Liver (tissue), 9 donors: ENCODE data around the gene TMEM45A. TPM values are rescaled to one million over a fixed set of nuclear protein-coding genes. Genes with fewer than 3 reads are reported as not detected.

Experiments
- DNase-seq: peaks from one replicate; pipeline ENCODE4 v3.0.0-alpha.2; 2017; ENCODE audit warnings: low spot score
- H3K27ac ChIP-seq, 2 donors: one replicate each; pipeline ENCODE4 v1.7.0; 2013; ENCODE audit warnings: inconsistent platforms in 2 of 2, low read length in 2 of 2, control low read depth in 1 of 2, low read depth in 1 of 2, mild to moderate bottlenecking in 1 of 2
- H3K27me3 ChIP-seq, 4 donors: one replicate each; pipeline versions ENCODE4 v1.6.1 to v1.7.0; 2013; ENCODE audit warnings: low read length in 3 of 4, inconsistent platforms in 1 of 4, mild to moderate bottlenecking in 1 of 4, moderate library complexity in 1 of 4; ENCODE audit not compliant: control insufficient read depth in 4 of 4, insufficient read depth in 4 of 4
- H3K36me3 ChIP-seq, 4 donors: one replicate each; pipeline versions ENCODE4 v1.6.1 to v1.7.0; 2013; ENCODE audit warnings: low read length in 3 of 4, mild to moderate bottlenecking in 3 of 4, low read depth in 1 of 4, moderate library complexity in 1 of 4; ENCODE audit not compliant: control insufficient read depth in 4 of 4, insufficient read depth in 3 of 4
- H3K4me1 ChIP-seq, 4 donors: one replicate each; pipeline versions ENCODE4 v1.6.1 to v1.7.0; 2013; ENCODE audit warnings: low read length in 3 of 4, mild to moderate bottlenecking in 3 of 4, moderate library complexity in 1 of 4; ENCODE audit not compliant: control insufficient read depth in 4 of 4, insufficient read depth in 4 of 4
- H3K4me3 ChIP-seq, 3 donors: one replicate each; pipeline versions ENCODE4 v1.6.1 to v1.7.0; 2013; ENCODE audit warnings: low read length in 3 of 3, control low read depth in 1 of 3, low read depth in 1 of 3, mild to moderate bottlenecking in 1 of 3
- H3K9ac ChIP-seq, 2 donors: one replicate each; pipeline ENCODE4 v1.7.0; 2013; ENCODE audit warnings: low read length in 2 of 2, mild to moderate bottlenecking in 2 of 2, moderate library complexity in 2 of 2, control low read depth in 1 of 2, low read depth in 1 of 2
- H3K9me3 ChIP-seq, 4 donors: one replicate each; pipeline versions ENCODE4 v1.6.1 to v1.7.0; 2013; ENCODE audit warnings: low read length in 3 of 4; ENCODE audit not compliant: control insufficient read depth in 4 of 4
- CTCF ChIP-seq: fragments of 150-350 bp; IDR thresholded peaks from 2 replicates; pipeline ENCODE4 v1.5.1; 2017; ENCODE audit warnings: improper control_type of control experiment, low read depth, low read length; ENCODE audit not compliant: missing input control
- EGR1 ChIP-seq, 2 donors: IDR thresholded peaks; 2 replicates each; pipeline ENCODE4 v1.6.1; 2016 to 2018; ENCODE audit warnings: antibody characterized with exemption in 2 of 2, low read depth in 2 of 2
- FOXA1 ChIP-seq: IDR thresholded peaks from 2 replicates; pipeline ENCODE4 v1.6.1; 2016; ENCODE audit warnings: antibody characterized with exemption
- FOXA2 ChIP-seq: IDR thresholded peaks from 2 replicates; pipeline ENCODE4 v1.6.1; 2016; ENCODE audit warnings: antibody characterized with exemption
- GABPA ChIP-seq, 2 donors: IDR thresholded peaks in 1 of 2; conservative IDR thresholded peaks in 1 of 2; 2 replicates each; pipeline ENCODE4 v1.6.1; 2016; ENCODE audit warnings: antibody characterized with exemption in 2 of 2, mild to moderate bottlenecking in 1 of 2, moderate library complexity in 1 of 2
- HNF4A ChIP-seq, 2 donors: conservative IDR thresholded peaks; 2 replicates each; pipeline ENCODE4 v1.6.1; 2016; ENCODE audit warnings: antibody characterized with exemption in 2 of 2, mild to moderate bottlenecking in 2 of 2
- HNF4G ChIP-seq: IDR thresholded peaks from 2 replicates; pipeline ENCODE4 v1.6.1; 2016; ENCODE audit warnings: antibody characterized with exemption
- JUND ChIP-seq, 2 donors: IDR thresholded peaks; 2 replicates each; pipeline ENCODE4 v1.6.1; 2016; ENCODE audit warnings: antibody characterized with exemption in 2 of 2
- MAX ChIP-seq: IDR thresholded peaks from 2 replicates; pipeline ENCODE4 v1.6.1; 2016; ENCODE audit warnings: antibody characterized with exemption
- NR2F2 ChIP-seq: IDR thresholded peaks from 2 replicates; pipeline ENCODE4 v1.6.1; 2016; ENCODE audit warnings: antibody characterized with exemption
- RAD21 ChIP-seq, 2 donors: IDR thresholded peaks; 2 replicates each; pipeline ENCODE4 v1.6.1; 2016; ENCODE audit warnings: antibody characterized with exemption in 2 of 2, mild to moderate bottlenecking in 2 of 2
- REST ChIP-seq: IDR thresholded peaks from 2 replicates; pipeline ENCODE4 v1.6.1; 2016; ENCODE audit warnings: antibody characterized with exemption, mild to moderate bottlenecking
- RXRA ChIP-seq, 2 donors: IDR thresholded peaks; 2 replicates each; pipeline ENCODE4 v1.6.1; 2017 to 2018; ENCODE audit warnings: antibody characterized with exemption in 2 of 2, mild to moderate bottlenecking in 1 of 2
- SP1 ChIP-seq: IDR thresholded peaks from 2 replicates; pipeline ENCODE4 v1.6.1; 2018; ENCODE audit warnings: antibody characterized with exemption, mild to moderate bottlenecking
- TAF1 ChIP-seq: conservative IDR thresholded peaks from 2 replicates; pipeline ENCODE4 v1.6.1; 2016; ENCODE audit warnings: antibody characterized with exemption, mild to moderate bottlenecking
- YY1 ChIP-seq: IDR thresholded peaks from 2 replicates; pipeline ENCODE4 v1.6.1; 2016; ENCODE audit warnings: antibody characterized with exemption, mild to moderate bottlenecking
- ZBTB33 ChIP-seq: IDR thresholded peaks from 2 replicates; pipeline ENCODE4 v1.6.1; 2016; ENCODE audit warnings: antibody characterized with exemption
- WGBS: extraction: QIAGEN DNeasy Blood & Tissue Kit; methylation state at CpG from one replicate; pipeline ENCODE4 v1.1.7; 2013; 5-methylcytosine and 5-hydroxymethylcytosine counted together
- polyA plus RNA-seq, 2 donors: library from polyadenylated mRNA; stranded (reverse) in 1 of 2; unstranded in 1 of 2; fragments of 200-250 nt in 1 of 2; fragments of >200 nt in 1 of 2; fragmentation: Nextera tagmentation in 1 of 2; extraction: Ambion mirVana in 1 of 2; gene quantifications; one replicate each; pipeline versions ENCODE4 v1.2.1 to v1.2.3, GENCODE V29; 2013 to 2015
- total RNA-seq, 2 donors: library from RNA; depleted of rRNA; stranded (reverse); fragments of >200 nt; gene quantifications; one replicate each; pipeline ENCODE4 v1.2.3, GENCODE V29; 2014
- donor health status: healthy.
- donor health status: healthy.
- donor health status: healthy.
- donor health status: healthy.
- donor health status: healthy.

The TMEM45A gene
- total and polyA plus RNA-seq, 4 donors = 7.1 to 65.8 (median 45.1) TPM

- H3K36me3 ChIP-seq = peaks cover 0 to 3% (median under 1%) of the 10 kb centered on the region in 4 donors
- no peaks in the 10 kb centered on the region for H3K27me3 ChIP-seq
- 55% methylated on average over 2 of the region's 2 CpGs for WGBS
- H3K4me1 ChIP-seq = peaks cover 0 to 9% (median 4%) of the 10 kb centered on the region in 4 donors
- no peak overlapping the region for H3K27ac ChIP-seq
- H3K9ac ChIP-seq = no peak overlapping the region
- H3K4me3 ChIP-seq = no peak overlapping the region
- TF ChIP-seq HNF4A (conservative IDR thresholded peaks at IDR 0.05) (no peak), TAF1 (no peak), SP1 (no peak), REST (no peak), EGR1 (IDR thresholded peaks at IDR 0.05; ENCODE audit: low read depth in 2 of 2) (no peak), NR2F2 (no peak), JUND (IDR thresholded peaks at IDR 0.05) (no peak), YY1 (no peak), FOXA1 (no peak), MAX (no peak), HNF4G (no peak), GABPA (IDR thresholded peaks at IDR 0.05 in 1 of 2, conservative IDR thresholded peaks at IDR 0.05 in 1 of 2) (no peak), RAD21 (IDR thresholded peaks at IDR 0.05) (no peak), CTCF (no peak), RXRA (IDR thresholded peaks at IDR 0.05) (no peak), ZBTB33 (no peak), FOXA2 (no peak)
- no peaks in the 10 kb centered on the region for H3K9me3 ChIP-seq
- no peak for DNase-seq
These were observed 55.6 kb downstream of the TMEM45A start for GRCh38 chr3:100548053-100548452.
